ENCODE data around the gene FAM32A.
"Not testable (repeated sequence)": the region's sequence is repeated elsewhere in the genome, so short reads cannot be mapped to it uniquely, and the experiment has no call there.

Gene FAM32A

GRCh38 chr19:16166417-16166816 lies 18.8 kb upstream of the FAM32A start:
- no peak for DNase-seq

- no peak for DNase-seq
Observed at GRCh38 chr19:16167055-16167454, 18.2 kb upstream of the FAM32A start.

GRCh38 chr19:16168465-16169081 lies 16.6 kb upstream of the FAM32A start:
- no peak for DNase-seq

GRCh38 chr19:16170134-16170533 lies 15.1 kb upstream of the FAM32A start:
- DNase-seq: no peak

GRCh38 chr19:16175954-16176353 lies 9.3 kb upstream of the FAM32A start:
- DNase-seq: no peak

- not testable (repeated sequence) for DNase-seq
Observed at GRCh38 chr19:16178866-16179265, 6.3 kb upstream of the FAM32A start.

GRCh38 chr19:16180611-16181010 lies 4.6 kb upstream of the FAM32A start:
- DNase-seq: no peak

- DNase-seq: no peak
Observed at GRCh38 chr19:16184665-16185122, 516 bp upstream of the FAM32A start.

- peak; percentile 17 to 24 for DNase-seq
Observed at GRCh38 chr19:16185768-16186123, 536 bp downstream of the FAM32A start.

- DNase-seq: no peak
Observed at GRCh38 chr19:16188521-16188920, 3.3 kb downstream of the FAM32A start.

- DNase-seq: no peak
Observed at GRCh38 chr19:16190198-16190597, 5.0 kb downstream of the FAM32A start.

GRCh38 chr19:16190736-16191135 lies 5.5 kb downstream of the FAM32A start:
- no peak for DNase-seq

- DNase-seq: no peak
Observed at GRCh38 chr19:16191216-16191908, 6.2 kb downstream of the FAM32A start.

GRCh38 chr19:16193466-16193865 lies 8.3 kb downstream of the FAM32A start:
- no peak for DNase-seq

GRCh38 chr19:16197188-16197621 lies 12.0 kb downstream of the FAM32A start:
- no peak for DNase-seq

- DNase-seq: peak; percentile 97
Observed at GRCh38 chr19:16197622-16198369, 12.6 kb downstream of the FAM32A start, which contains the start of gene AP1M1. Gene AP1M1, plus strand, starts transcription at chr19:16197911. Its CDS starts 116 bp downstream, at chr19:16198027.

GRCh38 chr19:16198370-16198651 lies 13.1 kb downstream of the FAM32A start:
- DNase-seq: no peak

GRCh38 chr19:16199275-16199932 lies 14.2 kb downstream of the FAM32A start:
- DNase-seq: no peak

GRCh38 chr19:16200038-16201010 lies 15.1 kb downstream of the FAM32A start:
- no peak for DNase-seq

- DNase-seq: no peak
Observed at GRCh38 chr19:16201011-16201391, 15.8 kb downstream of the FAM32A start.

- no peak for DNase-seq
Observed at GRCh38 chr19:16202320-16203255, 17.4 kb downstream of the FAM32A start.
